Ishikawa (cell line): ENCODE measurements around the gene MAML2.

Experiments used
- CEBPB ChIP-seq: IDR thresholded peaks from 2 replicates; pipeline ENCODE4 v1.6.1; 2012
- CREB1 ChIP-seq: IDR thresholded peaks from 2 replicates; pipeline ENCODE4 v1.6.1; 2012; ENCODE audit warnings: low read depth
- EGR1 ChIP-seq: IDR thresholded peaks from 2 replicates; pipeline ENCODE4 v1.6.1; 2012
- EP300 ChIP-seq: IDR thresholded peaks from 2 replicates; pipeline ENCODE4 v1.6.1; 2012; ENCODE audit warnings: borderline replicate concordance
- FOXM1 ChIP-seq: IDR thresholded peaks from 2 replicates; pipeline ENCODE4 v1.6.1; 2012; ENCODE audit warnings: low read depth, borderline replicate concordance
- NFIC ChIP-seq: IDR thresholded peaks from 2 replicates; pipeline ENCODE4 v1.6.1; 2012
- RAD21 ChIP-seq: IDR thresholded peaks from 2 replicates; pipeline ENCODE4 v1.6.1; 2012; ENCODE audit warnings: low read depth
- TAF1 ChIP-seq: IDR thresholded peaks from 2 replicates; pipeline ENCODE4 v1.6.1; 2012; ENCODE audit warnings: low read depth, mild to moderate bottlenecking
- TCF12 ChIP-seq: IDR thresholded peaks from 2 replicates; pipeline ENCODE4 v1.6.1; 2012; ENCODE audit warnings: low read depth
- TEAD4 ChIP-seq: IDR thresholded peaks from 2 replicates; pipeline ENCODE4 v1.6.1; 2012
- YY1 ChIP-seq: IDR thresholded peaks from 2 replicates; pipeline ENCODE4 v1.6.1; 2012; ENCODE audit warnings: low read depth
- ZBTB7A ChIP-seq: IDR thresholded peaks from 2 replicates; pipeline ENCODE4 v1.6.1; 2012; ENCODE audit warnings: low read depth
- TF ChIP-seq, protein P1 (sequence below): IDR thresholded peaks from 2 replicates; pipeline ENCODE4 v1.6.1; 2012
- TF ChIP-seq, protein P2 (sequence below): IDR thresholded peaks from 2 replicates; pipeline ENCODE4 v1.6.1; 2012; ENCODE audit warnings: low read depth, mild to moderate bottlenecking
- TF ChIP-seq, protein P3 (sequence below): IDR thresholded peaks from 2 replicates; pipeline ENCODE4 v1.6.1; 2012

The MAML2 gene

DNA sequence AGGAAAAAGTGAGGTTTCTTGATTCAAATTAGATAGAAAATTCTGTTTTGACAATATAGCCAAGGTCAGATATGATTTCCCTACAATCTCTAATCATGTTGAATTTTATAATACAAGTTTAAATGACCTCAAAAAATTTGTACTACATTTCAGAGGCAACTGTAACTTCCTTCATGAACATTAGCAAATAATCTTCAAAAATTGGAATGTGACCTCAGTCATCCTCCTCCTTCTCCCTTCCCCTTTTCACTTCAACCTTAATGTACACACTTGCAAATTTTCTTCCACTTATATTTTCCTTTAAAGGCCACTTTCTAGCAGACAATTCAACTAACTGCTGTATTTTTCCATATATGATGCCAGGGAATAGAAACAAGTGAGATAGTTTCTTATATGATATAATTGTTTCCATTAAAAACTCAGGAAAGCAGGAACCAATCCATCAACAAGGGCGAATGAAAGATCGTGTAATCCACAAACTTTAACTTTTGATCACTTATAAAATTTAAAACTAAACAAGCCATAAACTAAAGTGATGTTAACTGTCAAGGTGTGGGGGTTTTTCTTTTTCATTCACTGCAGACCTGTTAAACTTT is 60.3 kb downstream of the MAML2 start:
- TF ChIP-seq, protein P1, sequence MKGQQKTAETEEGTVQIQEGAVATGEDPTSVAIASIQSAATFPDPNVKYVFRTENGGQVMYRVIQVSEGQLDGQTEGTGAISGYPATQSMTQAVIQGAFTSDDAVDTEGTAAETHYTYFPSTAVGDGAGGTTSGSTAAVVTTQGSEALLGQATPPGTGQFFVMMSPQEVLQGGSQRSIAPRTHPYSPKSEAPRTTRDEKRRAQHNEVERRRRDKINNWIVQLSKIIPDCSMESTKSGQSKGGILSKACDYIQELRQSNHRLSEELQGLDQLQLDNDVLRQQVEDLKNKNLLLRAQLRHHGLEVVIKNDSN: no peak
- TF ChIP-seq EP300: no peak
- no peak for TF ChIP-seq TAF1
- TF ChIP-seq ZBTB7A: no peak
- TF ChIP-seq FOXM1: no peak
- TF ChIP-seq, protein P2, sequence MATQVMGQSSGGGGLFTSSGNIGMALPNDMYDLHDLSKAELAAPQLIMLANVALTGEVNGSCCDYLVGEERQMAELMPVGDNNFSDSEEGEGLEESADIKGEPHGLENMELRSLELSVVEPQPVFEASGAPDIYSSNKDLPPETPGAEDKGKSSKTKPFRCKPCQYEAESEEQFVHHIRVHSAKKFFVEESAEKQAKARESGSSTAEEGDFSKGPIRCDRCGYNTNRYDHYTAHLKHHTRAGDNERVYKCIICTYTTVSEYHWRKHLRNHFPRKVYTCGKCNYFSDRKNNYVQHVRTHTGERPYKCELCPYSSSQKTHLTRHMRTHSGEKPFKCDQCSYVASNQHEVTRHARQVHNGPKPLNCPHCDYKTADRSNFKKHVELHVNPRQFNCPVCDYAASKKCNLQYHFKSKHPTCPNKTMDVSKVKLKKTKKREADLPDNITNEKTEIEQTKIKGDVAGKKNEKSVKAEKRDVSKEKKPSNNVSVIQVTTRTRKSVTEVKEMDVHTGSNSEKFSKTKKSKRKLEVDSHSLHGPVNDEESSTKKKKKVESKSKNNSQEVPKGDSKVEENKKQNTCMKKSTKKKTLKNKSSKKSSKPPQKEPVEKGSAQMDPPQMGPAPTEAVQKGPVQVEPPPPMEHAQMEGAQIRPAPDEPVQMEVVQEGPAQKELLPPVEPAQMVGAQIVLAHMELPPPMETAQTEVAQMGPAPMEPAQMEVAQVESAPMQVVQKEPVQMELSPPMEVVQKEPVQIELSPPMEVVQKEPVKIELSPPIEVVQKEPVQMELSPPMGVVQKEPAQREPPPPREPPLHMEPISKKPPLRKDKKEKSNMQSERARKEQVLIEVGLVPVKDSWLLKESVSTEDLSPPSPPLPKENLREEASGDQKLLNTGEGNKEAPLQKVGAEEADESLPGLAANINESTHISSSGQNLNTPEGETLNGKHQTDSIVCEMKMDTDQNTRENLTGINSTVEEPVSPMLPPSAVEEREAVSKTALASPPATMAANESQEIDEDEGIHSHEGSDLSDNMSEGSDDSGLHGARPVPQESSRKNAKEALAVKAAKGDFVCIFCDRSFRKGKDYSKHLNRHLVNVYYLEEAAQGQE: no peak
- TF ChIP-seq NFIC: no peak
- TF ChIP-seq, protein P3, sequence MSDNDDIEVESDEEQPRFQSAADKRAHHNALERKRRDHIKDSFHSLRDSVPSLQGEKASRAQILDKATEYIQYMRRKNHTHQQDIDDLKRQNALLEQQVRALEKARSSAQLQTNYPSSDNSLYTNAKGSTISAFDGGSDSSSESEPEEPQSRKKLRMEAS: no peak
- no peak for TF ChIP-seq RAD21
- no peak for TF ChIP-seq TEAD4
- TF ChIP-seq YY1: no peak
- no peak for TF ChIP-seq TCF12
- no peak for TF ChIP-seq CREB1
- TF ChIP-seq EGR1: no peak
- TF ChIP-seq CEBPB: no peak

DNA sequence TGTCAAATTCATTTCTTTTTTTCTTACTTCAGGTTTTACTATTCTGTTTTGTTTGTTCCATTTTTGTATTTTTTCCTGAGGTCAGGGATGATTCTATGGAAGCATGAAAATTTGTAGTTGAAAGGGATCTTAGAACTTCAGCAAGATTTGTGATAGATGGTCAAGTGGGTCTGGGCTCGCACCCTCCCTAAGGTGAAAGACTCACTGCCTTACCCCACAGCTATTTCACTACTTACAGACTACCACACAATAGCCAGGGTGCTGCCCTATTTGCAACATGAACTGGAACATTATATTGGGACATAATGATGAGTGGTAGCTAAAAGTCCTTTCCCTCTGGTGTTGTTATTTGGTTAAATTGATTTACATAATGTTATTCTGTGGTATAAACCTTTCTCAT is 62.6 kb downstream of the MAML2 start:
- TF ChIP-seq YY1 (no peak), CEBPB (no peak), TAF1 (no peak), TEAD4 (no peak), NFIC (no peak), TCF12 (no peak), EP300 (no peak), CREB1 (no peak), EGR1 (no peak), RAD21 (no peak), FOXM1 (no peak), ZBTB7A (no peak)
- TF ChIP-seq, protein P1: no peak
- TF ChIP-seq, protein P2: no peak
- TF ChIP-seq, protein P3: no peak

DNA sequence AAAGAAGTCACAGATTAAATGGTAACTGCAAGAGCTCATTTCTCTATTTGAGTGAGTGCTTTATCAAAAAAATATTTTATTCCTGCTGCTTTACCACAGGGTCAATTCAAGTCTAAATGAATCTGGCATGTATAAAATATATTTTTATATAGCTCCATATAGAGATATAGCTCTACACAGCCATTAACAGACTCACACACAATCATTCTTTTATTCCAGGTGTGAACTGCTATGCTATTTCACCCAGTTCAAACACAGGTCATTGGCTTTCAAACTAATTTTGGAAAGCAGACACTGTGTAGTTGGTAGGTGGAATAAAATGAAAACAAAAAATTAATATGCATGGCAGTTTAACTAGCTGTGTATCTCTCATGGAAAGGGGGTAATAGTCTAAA is 63.1 kb downstream of the MAML2 start:
- TF ChIP-seq CEBPB (no peak), ZBTB7A (no peak), TAF1 (no peak), NFIC (no peak), YY1 (no peak), RAD21 (no peak), EP300 (no peak), CREB1 (no peak)

DNA sequence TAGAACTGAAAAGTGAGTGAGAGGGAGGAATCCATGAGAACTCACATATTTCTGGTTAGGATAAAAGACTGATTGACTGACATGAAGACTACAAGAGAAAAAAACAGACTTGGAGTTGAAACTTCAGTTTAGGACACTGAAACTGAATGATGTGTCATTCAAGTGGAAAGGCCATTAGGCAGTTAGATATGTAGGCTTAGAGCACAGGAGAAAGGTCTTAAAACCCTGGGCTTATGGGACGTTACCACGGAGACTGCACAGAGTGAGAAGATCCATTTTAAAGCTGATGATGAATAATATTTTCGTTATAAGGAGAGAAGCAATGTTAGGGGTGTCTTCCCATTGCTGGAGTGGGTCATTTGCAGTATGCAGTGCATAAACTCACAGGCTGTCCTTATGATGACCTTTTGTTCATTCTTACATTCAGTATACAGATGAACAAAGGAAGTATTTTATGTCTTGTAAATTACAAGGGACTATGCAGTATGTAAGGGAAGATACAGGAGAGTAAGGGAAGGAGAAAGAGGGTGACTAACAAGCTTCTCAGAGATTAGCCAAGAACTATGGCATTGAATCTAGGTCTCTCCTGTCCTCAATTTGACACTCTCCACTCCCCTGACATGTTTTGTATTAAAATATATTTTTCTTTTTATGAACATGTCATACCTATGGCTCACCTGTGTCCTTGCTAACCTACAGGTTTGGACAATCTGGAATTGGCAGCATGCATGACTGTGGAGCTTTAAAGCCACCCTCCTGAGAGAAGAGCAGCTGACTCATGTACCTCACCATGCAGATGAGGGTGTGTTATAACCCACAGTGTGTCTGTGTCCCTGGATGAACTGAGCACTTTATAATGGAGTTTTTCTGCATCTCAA is 63.7 kb downstream of the MAML2 start:
- no peak for TF ChIP-seq EGR1
- no peak for TF ChIP-seq TAF1
- no peak for TF ChIP-seq FOXM1
- no peak for TF ChIP-seq YY1
- no peak for TF ChIP-seq EP300
- TF ChIP-seq, protein P3: no peak
- TF ChIP-seq CREB1: no peak
- no peak for TF ChIP-seq ZBTB7A
